H9 (cell line): ENCODE results near the gene MDGA2. TPM values are rescaled to one million over a fixed set of nuclear protein-coding genes. Genes with fewer than 3 reads are reported as not detected.

ENCODE experiments used
- DNase-seq: peaks from one replicate; pipeline ENCODE4 v3.0.0-alpha.2; 2017
- H2AFZ ChIP-seq: one replicate; pipeline ENCODE4 v1.6.1; 2013; ENCODE audit warnings: mild to moderate bottlenecking, low read length, control low read depth, moderate library complexity
- H2AK5ac ChIP-seq: 2 replicates; pipeline ENCODE4 v1.6.1; 2013; ENCODE audit warnings: low read length, control low read depth, mixed read lengths; ENCODE audit not compliant: insufficient read length
- H2BK120ac ChIP-seq: one replicate; pipeline ENCODE4 v1.6.1; 2013; ENCODE audit warnings: low read depth, mild to moderate bottlenecking, low read length, control low read depth, inconsistent platforms; ENCODE audit not compliant: poor library complexity, severe bottlenecking
- H2BK12ac ChIP-seq: 2 replicates; pipeline ENCODE4 v1.6.1; 2013; ENCODE audit warnings: low read length, control low read depth, mixed read lengths, low read depth; ENCODE audit not compliant: insufficient read length
- H2BK15ac ChIP-seq: 2 replicates; pipeline ENCODE4 v1.6.1; 2013; ENCODE audit warnings: low read depth, low read length, control low read depth
- H2BK20ac ChIP-seq: one replicate; pipeline ENCODE4 v1.6.1; 2013; ENCODE audit warnings: low read depth, mild to moderate bottlenecking, low read length, control low read depth, inconsistent platforms; ENCODE audit not compliant: poor library complexity, severe bottlenecking
- H2BK5ac ChIP-seq: 2 replicates; pipeline ENCODE4 v1.6.1; 2013; ENCODE audit warnings: low read length, control low read depth, mixed read lengths; ENCODE audit not compliant: insufficient read length
- H3K14ac ChIP-seq: 2 replicates; pipeline ENCODE4 v1.6.1; 2013; ENCODE audit warnings: low read length, control low read depth; ENCODE audit not compliant: insufficient read depth
- H3K18ac ChIP-seq: 2 replicates; pipeline ENCODE4 v1.6.1; 2013; ENCODE audit warnings: low read depth, mild to moderate bottlenecking, mixed read lengths, low read length, control low read depth; ENCODE audit not compliant: insufficient read length
- H3K23ac ChIP-seq: 2 replicates; pipeline ENCODE4 v1.6.1; 2013; ENCODE audit warnings: low read length, control low read depth, mixed read lengths, low read depth; ENCODE audit not compliant: insufficient read length
- H3K23me2 ChIP-seq: 2 replicates; pipeline ENCODE4 v1.6.1; 2013; ENCODE audit warnings: low read depth, mild to moderate bottlenecking, mixed read lengths, low read length, control low read depth; ENCODE audit not compliant: insufficient read length, poor library complexity, severe bottlenecking
- H3K27ac ChIP-seq: 2 replicates; pipeline ENCODE4 v1.5.1; 2013; ENCODE audit warnings: low read length, control low read depth, mixed read lengths, low read depth; ENCODE audit not compliant: insufficient read length
- H3K27me3 ChIP-seq: 2 replicates; pipeline ENCODE4 v1.6.1; 2013; ENCODE audit warnings: low read length, control low read depth, inconsistent platforms; ENCODE audit not compliant: insufficient read depth
- H3K4ac ChIP-seq: 2 replicates; pipeline ENCODE4 v1.6.1; 2013; ENCODE audit warnings: low read depth, mild to moderate bottlenecking, control low read depth, inconsistent platforms, low read length, moderate library complexity
- H3K4me1 ChIP-seq: 2 replicates; pipeline ENCODE4 v1.6.1; 2013; ENCODE audit warnings: low read length, control low read depth, inconsistent platforms; ENCODE audit not compliant: insufficient read depth
- H3K4me2 ChIP-seq: 2 replicates; pipeline ENCODE4 v1.6.1; 2013; ENCODE audit warnings: low read length, control low read depth, mixed read lengths; ENCODE audit not compliant: insufficient read length, insufficient read depth
- H3K56ac ChIP-seq: 2 replicates; pipeline ENCODE4 v1.6.1; 2013; ENCODE audit warnings: low read depth, mild to moderate bottlenecking, mixed read lengths, low read length, control low read depth; ENCODE audit not compliant: insufficient read length
- H3K79me1 ChIP-seq: 2 replicates; pipeline ENCODE4 v1.6.1; 2013; ENCODE audit warnings: low read depth, mild to moderate bottlenecking, moderate library complexity, low read length, control low read depth, inconsistent platforms; ENCODE audit not compliant: insufficient read depth, poor library complexity, severe bottlenecking
- H3K79me2 ChIP-seq: 2 replicates; pipeline ENCODE4 v1.6.1; 2013; ENCODE audit warnings: low read length, control low read depth, inconsistent platforms; ENCODE audit not compliant: insufficient read depth
- H3K9ac ChIP-seq: 2 replicates; pipeline ENCODE4 v1.6.1; 2013; ENCODE audit warnings: low read length, control low read depth, mixed read lengths; ENCODE audit not compliant: insufficient read length; ENCODE audit errors: extremely low read depth
- H3K9me3 ChIP-seq: one replicate; pipeline ENCODE4 v1.6.1; 2013; ENCODE audit warnings: low read depth, low read length, inconsistent platforms; ENCODE audit not compliant: control insufficient read depth
- H3T11ph ChIP-seq: one replicate; pipeline ENCODE4 v1.6.1; 2013; ENCODE audit warnings: mild to moderate bottlenecking, low read length, control low read depth, inconsistent platforms
- H4K20me1 ChIP-seq: one replicate; pipeline ENCODE4 v1.6.1; 2013; ENCODE audit not compliant: control insufficient read depth, insufficient read length, insufficient read depth
- H4K5ac ChIP-seq: 2 replicates; pipeline ENCODE4 v1.6.1; 2013; ENCODE audit warnings: low read depth, mild to moderate bottlenecking, mixed read lengths, low read length, control low read depth; ENCODE audit not compliant: insufficient read length
- H4K8ac ChIP-seq: replicated peaks from 2 replicates; pipeline ENCODE4 v1.6.1; 2013; ENCODE audit warnings: low read length, control low read depth, mixed read lengths, low read depth; ENCODE audit not compliant: insufficient read length
- H4K91ac ChIP-seq: 2 replicates; pipeline ENCODE4 v1.6.1; 2013; ENCODE audit warnings: low read depth, mild to moderate bottlenecking, moderate library complexity, mixed read lengths, low read length, control low read depth; ENCODE audit not compliant: insufficient read length
- H3K27ac Mint-ChIP-seq, 3 experiments: 2 replicates in 2 of 3; 3 replicates in 1 of 3; pipeline ENCODE4 v1.8.0; 2020 to 2021; ENCODE audit warnings: mixed read lengths in 3 of 3, mild to moderate bottlenecking in 1 of 3, moderate library complexity in 1 of 3
- H3K27me3 Mint-ChIP-seq: 2 replicates; pipeline ENCODE4 v1.8.0; 2021; ENCODE audit warnings: low read depth, mild to moderate bottlenecking, moderate library complexity, mixed read lengths
- H3K36me3 Mint-ChIP-seq, 3 experiments: 2 replicates in 2 of 3; 3 replicates in 1 of 3; pipeline ENCODE4 v1.8.0; 2020 to 2021; ENCODE audit warnings: low read depth in 3 of 3, mixed read lengths in 3 of 3; ENCODE audit not compliant: insufficient read depth in 1 of 3
- H3K4me1 Mint-ChIP-seq, 2 experiments: 2 replicates each; pipeline ENCODE4 v1.8.0; 2020; ENCODE audit warnings: mixed read lengths in 2 of 2
- H3K4me3 Mint-ChIP-seq, 2 experiments: 2 replicates in 1 of 2; 3 replicates in 1 of 2; pipeline ENCODE4 v1.8.0; 2020 to 2021; ENCODE audit warnings: mild to moderate bottlenecking in 2 of 2, mixed read lengths in 2 of 2, moderate library complexity in 1 of 2
- H3K9me3 Mint-ChIP-seq, 2 experiments: 2 replicates in 1 of 2; 3 replicates in 1 of 2; pipeline ENCODE4 v1.8.0; 2020; ENCODE audit warnings: mild to moderate bottlenecking in 2 of 2, mixed read lengths in 2 of 2, moderate library complexity in 1 of 2
- CTCF ChIP-seq: fragments of 200-600 bp; sonication (generic); conservative IDR thresholded peaks from 3 replicates; pipeline ENCODE4 v1.8.0; 2021; ENCODE audit warnings: antibody characterized with exemption, mild to moderate bottlenecking
- WGBS: extraction: QIAGEN DNeasy Blood & Tissue Kit; methylation state at CpG from one replicate; pipeline ENCODE4 v1.1.7; 2013; ENCODE audit warnings: missing lambda C conversion rate, low lambda C conversion rate, mixed read lengths; ENCODE audit not compliant: insufficient read length; ENCODE audit errors: extremely low coverage; 5-methylcytosine and 5-hydroxymethylcytosine counted together
- total RNA-seq: library from RNA; stranded (reverse); gene quantifications from 2 replicates; pipeline ENCODE4 v1.2.1, GENCODE V29; 2021

MDGA2 gene
- total RNA-seq, 1 experiment from 2014 or later = 1.9 TPM

GRCh38 chr14:47660158-47660557 is 15.2 kb downstream of the MDGA2 start:
- Histone ChIP-seq H3K4ac (no peak overlapping the region), H2BK15ac (no peak overlapping the region), H3K27ac (no peak overlapping the region), H2BK20ac (no peak overlapping the region), H3K14ac (no peak overlapping the region), H2BK120ac (no peak overlapping the region), H3K4me2 (no peak overlapping the region), H4K20me1 (no peaks in the 10 kb centered on the region), H2AK5ac (no peak overlapping the region), H3K18ac (no peak overlapping the region), H3K23ac (no peak overlapping the region), H3K79me2 (no peaks in the 10 kb centered on the region), H3K9me3 (no peaks in the 10 kb centered on the region), H2BK12ac (no peak overlapping the region), H3K79me1 (no peaks in the 10 kb centered on the region), H3K9ac (no peak overlapping the region), H4K91ac (no peak overlapping the region), H4K5ac (no peak overlapping the region), H3K56ac (no peak overlapping the region), H4K8ac (no peak overlapping the region), H3T11ph (no peak overlapping the region), H3K27me3 (no peaks in the 10 kb centered on the region), H2BK5ac (no peak overlapping the region), H2AFZ (no peak overlapping the region), H3K4me1 (no peaks in the 10 kb centered on the region), H3K23me2 (no peaks in the 10 kb centered on the region)
- no peak overlapping the region for H3K27ac Mint-ChIP-seq
- H3K27me3 Mint-ChIP-seq = peaks cover 3% of the 10 kb centered on the region
- H3K36me3 Mint-ChIP-seq = no peaks in the 10 kb centered on the region
- no peaks in the 10 kb centered on the region for H3K9me3 Mint-ChIP-seq
- no peaks in the 10 kb centered on the region for H3K4me1 Mint-ChIP-seq
- H3K4me3 Mint-ChIP-seq = no peak overlapping the region
- DNase-seq = no peak
- no CpG with 5 or more reads among the region's 2 CpGs for WGBS
- no peak for TF ChIP-seq CTCF
